GM21723 (cell line): ENCODE data around the gene ANKRD24.
"Not testable (repeated sequence)": the region's sequence is repeated elsewhere in the genome, so short reads cannot be mapped to it uniquely, and the experiment has no call there.

Source experiments
- ATAC-seq: cut with Tn5 transposase; IDR thresholded peaks from one replicate; pipeline ENCODE4 v1.9.1; 2021; ENCODE audit warnings: mild to moderate bottlenecking, moderate library complexity; ENCODE audit not compliant: unreplicated experiment

ANKRD24 gene

DNA sequence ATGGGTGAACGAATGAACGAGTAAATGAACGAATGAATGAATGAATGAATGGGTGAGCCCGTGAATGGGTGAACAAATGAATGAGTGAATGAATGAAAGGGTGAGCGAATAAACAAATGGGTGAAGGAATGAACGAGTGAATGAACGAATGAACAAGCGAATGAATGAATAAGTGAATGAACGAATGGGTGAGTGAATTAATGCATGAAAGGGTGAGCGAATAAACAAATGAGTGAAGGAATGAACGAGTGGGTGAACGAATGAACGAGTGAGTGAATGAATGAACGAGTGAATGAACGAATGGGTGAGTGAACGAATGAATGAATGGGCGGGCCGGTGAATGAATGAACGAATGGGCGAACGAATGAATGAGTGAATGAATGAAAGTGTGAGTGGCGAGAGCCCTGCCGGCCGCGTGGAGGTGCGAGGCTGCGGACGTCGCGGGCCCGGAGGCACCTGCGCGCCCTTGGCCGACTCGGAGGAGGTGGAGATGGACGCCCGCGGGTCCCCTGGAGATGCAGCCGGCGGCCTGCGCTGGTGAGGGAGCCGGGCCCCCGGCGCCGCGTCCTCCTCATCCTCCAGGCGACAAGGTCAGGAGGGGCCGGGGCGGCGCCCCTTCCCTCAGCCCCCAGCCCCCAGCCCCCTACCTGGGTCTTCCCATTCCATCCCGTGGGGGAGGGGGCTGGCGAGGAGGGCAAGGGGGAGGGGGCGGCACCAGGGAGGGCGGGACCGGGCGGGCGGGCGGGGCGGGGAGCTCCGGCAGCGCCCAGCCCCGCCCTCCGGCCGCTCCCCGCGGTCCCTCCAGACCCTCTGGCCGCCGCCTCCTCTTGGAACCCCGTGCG, 15.4 kb downstream of the ANKRD24 start:
- no peak for ATAC-seq

DNA sequence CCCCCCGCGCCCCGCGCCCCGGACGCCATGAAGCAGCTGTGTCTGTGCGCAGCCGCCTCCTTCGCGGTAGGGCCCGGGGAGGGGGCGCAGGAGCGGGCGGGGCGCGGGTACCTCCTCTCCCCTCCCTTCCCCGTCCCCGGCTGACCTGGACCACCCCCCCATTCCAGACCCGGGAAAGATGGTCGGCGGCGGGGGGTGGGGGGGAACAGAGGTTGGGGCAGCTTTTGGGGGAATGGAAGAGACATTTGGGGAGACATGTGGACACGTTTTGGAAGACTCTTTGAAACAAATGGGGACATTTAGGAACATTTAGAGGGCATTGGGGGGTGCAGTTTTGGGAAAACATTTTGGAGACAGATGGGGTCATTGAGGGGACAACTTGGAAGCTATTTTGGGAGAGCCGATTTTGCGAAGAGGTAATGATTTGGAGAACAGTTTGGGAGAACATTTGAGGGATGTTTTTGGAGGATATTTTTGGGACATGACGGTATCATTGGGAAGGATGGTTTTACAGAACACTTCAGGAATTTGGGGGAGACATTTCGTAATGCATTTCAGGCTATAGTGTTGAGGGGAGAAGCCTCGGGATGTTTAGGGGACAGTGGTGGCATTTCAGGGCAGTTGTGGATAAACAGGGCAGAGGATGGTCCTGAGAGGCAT, 16.1 kb downstream of the ANKRD24 start:
- no peak for ATAC-seq

DNA sequence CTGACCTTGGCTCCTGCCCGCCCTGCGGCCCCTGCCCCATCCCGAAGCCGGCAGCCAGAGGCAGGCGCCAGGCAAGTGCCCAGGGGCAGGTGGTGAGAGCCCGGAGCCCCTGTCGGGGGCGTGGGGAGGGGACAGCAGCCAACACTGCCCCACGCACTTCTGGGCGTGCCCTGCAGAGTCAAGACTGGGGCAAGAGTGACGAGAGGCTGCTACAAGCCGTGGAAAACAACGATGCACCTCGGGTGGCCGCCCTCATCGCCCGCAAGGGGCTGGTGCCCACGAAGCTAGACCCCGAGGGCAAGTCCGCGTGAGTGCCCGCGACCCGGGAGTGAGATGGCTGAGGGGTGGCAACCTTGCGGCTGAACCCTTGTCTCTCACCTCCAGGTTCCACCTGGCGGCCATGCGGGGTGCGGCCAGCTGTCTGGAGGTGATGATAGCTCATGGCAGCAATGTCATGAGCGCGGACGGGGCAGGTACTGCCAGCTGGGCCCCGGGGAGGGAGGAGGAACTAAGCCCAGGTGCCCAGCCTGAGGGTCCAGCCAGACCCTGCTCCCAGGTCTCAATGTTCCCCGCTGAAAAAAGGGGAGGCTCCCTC, 17.3 kb downstream of the ANKRD24 start:
- ATAC-seq = no peak

DNA sequence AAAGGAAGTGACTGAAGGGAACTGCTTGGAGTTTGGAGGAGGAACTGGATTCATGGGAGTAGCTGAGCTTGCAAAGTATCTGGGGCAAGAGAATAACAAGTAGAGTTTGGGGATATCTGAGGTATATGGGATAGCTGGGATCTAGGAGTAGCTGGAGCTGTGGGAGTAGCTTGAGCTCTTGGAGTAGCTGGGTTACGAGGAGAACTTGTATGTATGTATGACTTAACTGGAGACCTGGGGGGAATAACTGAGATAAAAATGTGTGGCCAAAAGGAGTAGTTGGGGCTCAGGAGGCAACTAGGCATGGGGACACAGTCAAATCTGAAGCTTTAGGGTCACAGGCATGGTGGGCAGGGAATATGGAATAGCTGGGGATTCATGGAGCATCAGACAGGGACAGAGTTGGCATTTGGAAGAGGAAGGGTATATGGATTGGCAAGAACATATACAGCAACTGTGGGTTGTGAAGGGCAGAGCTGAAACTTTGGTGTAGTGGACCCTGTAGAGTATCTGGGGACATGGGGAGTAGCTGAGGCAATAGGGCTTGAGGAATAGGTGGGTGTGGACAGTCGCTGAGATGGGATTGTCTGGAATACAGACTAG, 18.6 kb downstream of the ANKRD24 start:
- no peak for ATAC-seq

DNA sequence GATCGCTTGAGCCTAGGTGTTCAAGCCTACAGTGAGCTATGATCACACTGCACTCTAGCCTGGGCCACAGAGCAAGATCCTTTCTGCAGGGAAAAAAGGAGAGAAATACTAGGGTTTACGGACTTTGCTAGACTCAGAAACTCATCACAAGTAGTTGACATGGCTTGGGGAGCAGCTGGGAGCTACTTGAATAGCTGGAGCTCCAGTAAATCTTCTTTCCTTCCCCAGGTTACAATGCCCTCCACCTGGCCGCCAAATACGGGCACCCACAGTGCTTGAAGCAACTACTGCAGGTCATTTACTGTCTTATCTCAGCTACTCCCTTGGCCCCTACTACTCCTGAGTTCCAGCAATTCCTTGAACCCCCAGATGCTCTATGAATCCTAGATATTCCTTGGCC, 19.3 kb downstream of the ANKRD24 start:
- ATAC-seq = no peak

DNA sequence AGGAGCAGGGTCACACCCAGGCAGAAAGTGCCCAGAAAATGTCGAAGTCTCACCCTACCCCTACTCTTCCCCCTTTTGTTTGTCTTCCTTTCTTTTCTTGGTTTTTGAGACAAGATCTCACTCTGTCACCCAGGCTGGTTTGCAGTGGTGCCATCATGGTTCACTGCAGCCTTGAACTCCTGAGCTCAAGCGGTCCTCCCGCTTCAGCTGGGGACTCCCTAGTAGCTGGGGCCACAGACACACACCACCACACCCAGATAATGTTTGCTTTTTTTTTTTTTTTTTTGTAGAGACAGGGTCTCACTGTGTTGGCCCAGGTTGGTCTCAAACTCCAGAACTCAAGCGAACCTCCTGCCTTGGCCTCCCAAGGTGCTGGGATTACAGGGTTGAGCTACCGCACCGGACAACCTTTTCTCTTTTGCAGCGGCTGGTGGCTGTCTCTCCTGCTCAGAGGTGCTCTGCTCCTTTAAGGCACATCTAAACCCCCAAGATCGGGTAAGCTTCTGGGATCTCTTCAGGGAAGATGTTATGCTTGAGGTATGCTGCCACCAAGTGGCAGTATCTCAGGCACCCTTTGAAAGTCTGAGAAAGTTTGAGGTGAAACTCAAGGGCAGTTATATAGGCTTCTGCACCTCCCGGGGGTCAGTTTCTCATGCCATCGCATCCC, 24.5 kb downstream of the ANKRD24 start:
- ATAC-seq = no peak

DNA sequence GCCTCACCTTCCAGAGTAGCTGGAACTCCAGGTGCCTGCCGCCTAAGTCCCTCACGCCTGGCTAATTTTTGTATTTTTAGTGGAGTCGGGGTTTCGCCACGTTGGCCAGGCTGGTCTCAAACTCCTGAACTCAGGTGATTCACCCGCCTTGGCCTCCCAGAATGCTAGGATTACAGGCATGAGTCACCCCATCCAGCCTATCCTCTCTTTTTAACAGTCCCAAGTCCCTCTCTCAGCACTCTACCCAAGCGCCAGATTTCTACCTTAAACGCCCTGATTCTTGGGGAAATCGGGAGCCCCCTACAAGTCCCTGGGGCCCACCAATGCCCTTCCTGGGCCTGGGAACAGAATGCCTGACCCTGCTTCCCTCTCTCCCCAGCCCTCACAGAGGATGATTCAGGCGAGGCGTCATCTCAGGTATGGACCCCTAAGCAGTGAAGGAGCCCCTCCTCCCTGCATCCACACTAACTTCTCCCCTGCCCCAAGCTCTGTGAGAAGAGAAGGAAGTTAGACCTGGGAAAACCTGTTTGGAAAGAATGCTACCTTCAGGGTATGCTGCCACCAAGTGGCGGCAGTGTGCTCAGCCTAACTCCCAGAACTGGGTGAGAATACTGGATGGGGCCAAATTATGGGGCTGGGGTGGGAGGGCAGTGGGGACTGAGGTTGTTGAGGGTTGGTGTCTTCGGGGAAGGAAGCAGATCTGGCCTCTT, 26.1 kb downstream of the ANKRD24 start:
- no peak for ATAC-seq

DNA sequence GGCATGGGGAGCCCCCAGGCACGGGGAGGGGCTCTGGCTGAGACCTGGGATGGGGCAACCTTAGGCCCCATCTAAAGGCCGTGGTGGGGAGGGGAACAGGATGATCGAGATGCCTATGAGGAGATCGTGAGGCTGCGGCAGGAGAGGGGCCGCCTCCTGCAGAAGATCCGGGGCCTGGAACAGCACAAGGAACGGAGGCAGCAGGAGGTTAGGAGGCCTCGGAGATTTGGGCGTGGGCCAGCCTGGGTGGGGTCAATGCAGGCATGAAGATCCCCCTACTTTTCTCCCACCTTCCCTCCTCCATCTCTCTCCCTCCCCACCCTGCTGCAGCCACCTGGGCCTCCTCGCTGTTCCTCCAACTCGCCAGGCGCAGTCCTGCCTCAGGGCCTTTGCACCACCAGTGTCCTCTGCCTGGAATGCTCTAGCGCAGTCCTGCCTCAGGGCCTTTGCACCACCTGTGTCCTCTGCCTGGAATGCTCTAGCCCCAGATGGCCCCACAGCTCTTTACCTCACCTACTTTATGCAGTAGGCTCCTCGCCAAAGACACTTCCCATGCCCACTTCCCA, 27.8 kb downstream of the ANKRD24 start:
- no peak for ATAC-seq

DNA sequence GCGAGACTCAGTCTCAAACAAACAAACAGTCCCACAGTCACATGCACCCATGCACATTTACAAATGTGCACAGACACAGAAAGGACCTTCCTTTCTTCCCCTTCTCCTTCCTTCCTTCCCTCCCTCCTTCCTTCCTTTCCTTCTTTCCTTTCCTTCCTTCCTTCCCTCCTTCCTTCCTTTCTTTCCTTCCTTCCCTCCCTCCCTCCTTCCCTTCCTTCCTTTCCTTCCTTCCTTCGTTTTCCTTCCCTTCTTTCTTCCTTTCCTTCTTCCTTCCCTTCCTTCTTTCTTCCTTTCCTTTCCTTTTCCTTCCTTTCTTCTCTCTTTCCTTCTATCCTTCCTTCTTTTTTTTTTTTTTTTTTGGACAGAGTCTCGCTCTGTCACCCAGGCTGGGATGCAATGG, 30.6 kb downstream of the ANKRD24 start:
- no peak for ATAC-seq

DNA sequence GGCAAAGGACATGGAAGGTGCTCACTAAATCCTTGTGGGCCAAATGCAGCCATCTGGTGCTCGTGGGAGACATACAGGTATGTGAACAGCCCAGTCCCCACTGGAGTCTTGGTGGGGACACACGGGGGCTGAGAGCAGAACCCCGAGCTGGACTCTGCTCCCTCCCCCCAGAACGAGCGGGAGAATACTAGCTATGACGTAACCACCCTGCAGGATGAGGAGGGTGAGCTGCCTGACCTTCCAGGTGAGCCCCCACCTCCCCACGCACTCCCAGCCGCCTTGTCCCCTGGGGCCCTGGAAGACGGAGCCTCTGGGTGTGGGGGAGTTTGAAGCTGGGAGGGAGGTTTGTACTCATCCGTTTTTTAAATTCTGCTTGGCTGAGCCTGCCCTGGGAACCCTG, 33.3 kb downstream of the ANKRD24 start:
- no peak for ATAC-seq

DNA sequence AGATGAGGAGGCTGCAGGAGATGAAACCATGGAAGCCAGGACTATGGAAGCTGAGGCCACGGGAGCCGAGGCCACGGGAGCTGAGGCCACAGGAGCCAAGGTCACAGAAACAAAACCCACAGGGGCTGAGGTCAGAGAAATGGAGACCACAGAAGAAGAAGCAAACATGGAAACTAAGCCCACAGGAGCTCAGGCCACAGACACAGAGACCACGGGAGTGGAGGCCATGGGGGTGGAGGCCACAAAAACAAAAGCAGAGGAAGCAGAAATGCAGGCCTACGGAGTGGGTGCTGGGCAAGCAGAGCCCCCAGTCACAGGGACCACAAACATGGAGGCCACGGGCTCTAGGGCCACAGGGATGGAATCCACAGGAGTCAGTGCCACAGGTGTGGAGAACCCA, 34.4 kb downstream of the ANKRD24 start:
- no peak for ATAC-seq

DNA sequence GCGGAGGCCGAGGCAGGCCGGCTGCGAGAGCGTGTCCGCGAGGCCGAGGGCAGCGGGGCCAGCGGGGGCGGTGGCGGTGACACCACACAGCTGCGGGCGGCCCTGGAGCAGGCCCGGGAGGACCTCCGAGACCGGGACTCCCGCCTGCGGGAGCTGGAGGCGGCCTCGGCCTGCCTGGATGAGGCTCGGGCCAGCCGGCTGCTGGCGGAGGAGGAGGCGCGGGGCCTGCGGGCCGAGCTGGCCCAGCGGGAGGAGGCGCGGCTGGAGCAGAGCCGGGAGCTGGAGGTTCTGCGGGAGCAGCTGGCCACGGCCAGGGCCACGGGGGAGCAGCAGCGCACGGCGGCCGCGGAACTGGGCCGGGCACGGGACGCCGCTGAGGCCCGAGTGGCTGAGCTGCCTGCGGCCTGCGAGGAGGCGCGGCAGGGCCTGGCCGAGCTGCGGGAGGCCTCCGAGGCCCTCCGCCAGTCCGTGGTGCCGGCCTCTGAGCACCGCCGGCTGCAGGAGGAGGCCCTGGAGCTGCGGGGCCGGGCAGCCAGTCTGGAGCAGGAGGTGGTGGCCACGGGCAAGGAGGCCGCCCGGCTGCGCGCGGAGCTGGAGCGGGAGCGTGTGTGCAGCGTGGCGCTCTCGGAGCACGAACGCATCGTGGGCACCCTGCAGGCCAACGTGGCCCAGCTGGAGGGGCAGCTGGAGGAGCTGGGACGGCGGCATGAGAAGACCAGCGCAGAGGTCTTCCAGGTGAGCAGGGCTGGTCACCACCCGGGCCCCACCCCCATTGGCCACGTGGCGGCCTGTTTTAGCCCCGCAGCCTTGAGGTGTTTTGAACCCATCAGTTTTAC, 35.2 kb downstream of the ANKRD24 start:
- no peak for ATAC-seq

DNA sequence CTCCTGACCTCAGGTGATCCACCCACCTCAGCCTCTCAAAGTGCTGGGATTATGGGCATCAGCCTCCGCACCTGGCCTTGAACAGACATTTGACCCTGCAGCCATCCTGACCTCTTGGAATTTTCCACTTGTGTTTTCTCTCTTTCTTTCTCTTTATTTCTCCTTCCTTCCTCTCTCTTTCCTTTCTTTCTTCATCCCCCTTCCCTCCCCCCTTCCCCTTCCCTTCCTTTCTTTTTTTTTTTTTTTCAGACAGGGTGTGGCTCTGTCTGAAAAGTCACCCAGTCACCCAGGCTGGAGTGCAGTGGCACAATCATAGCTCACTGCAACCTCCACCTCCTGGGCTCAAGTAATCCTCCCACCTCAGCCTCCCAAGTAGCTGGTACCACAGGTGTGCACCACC, 36.0 kb downstream of the ANKRD24 start:
- ATAC-seq = not testable (repeated sequence)

DNA sequence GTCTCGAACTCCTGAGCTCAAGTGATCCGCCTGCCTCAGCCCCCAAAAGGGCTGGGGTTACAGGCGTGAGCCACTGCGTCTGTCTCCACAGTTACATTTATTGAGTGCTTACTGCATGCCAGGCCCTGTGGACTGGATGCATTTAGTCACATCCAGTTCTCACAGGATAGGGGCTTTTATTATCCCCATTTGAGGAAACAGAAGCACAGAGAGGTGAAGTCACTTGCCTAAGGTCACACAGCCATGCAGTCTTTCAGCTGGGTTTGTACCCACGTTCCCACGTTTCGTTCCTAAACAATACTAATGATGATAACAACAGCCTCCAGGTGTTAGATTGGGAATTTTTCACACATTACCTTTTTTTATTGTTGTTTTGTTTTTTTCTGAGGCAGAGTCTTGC, 37.7 kb downstream of the ANKRD24 start:
- ATAC-seq = no peak

DNA sequence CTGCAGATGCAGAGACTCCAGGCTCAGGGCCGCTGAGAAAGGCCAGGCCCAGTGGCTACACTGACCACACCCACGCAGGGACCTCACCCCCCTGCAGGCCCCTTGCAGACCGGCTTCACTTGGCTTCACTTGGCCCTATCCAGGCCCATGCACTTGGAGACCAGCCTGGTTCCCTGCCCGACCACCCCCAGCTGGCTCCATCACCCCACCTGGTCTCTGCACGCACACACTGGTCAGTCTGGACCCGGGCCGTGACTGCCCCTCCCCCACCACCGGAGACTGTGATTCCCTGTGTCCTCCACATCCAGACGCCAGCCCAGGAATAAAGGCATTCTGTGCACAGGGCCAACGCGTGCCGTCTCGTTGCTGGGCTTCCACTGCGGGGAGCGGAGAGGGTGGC, 42.0 kb downstream of the ANKRD24 start:
- ATAC-seq = no peak

DNA sequence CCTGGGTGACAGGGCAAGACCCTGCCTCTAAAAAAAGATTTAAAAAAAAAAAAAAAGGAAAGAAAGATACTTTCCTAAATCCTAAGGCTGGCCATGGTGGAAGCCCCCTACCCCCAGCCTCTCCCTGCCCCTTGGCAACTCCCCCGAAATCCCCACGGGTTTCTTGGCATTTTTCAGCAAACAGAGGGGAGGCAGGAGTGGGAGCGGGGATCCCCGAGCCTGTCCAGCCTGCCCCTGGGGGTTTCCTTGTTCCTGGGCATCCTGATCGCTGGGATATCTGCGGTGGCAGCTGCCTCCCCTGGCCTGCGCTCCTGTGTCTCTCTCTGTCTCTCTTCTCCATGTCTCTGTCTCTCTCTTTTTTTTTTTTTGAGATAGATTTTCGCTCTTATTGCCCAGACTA, 43.4 kb downstream of the ANKRD24 start:
- no peak for ATAC-seq

DNA sequence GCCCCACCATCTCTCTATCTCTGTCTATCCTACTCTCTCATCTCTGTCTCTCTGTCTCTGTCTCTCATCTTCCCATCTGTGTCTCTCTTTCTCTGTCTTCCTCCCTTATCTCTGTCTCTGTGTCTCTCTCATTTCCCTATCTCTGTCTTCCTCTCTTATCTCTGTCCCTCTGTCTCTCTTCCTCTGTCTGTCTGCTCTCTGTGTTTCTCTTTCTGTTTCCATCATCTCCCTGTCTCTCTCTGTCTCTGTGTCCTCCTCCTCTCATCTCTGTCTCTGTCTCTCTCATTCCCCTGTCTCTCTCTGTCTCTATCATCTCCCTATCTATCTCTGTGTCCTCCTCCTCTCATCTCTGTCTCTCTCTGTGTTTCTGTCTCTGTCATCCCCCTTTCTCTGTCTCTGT, 45.3 kb downstream of the ANKRD24 start:
- no peak for ATAC-seq

DNA sequence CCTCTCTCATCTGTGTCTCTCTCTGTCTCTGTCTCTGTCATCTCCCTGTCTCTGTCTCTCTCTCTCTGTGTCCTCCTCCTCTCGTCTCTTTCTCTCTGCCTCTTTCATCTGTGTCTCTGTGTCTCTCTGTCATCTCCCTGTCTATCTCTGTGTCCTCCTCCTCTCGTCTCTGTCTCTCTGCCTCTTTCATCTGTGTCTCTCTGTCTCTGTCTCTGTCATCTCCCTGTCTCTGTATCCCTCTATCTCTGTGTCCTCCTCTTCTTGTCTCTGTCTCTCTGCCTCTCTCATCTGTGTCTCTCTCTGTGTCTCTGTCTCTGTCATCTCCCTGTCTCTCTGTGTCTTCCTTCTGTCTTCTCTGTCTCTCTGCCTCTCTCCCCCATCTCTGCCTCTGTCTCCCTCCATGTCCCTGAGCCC, 46.3 kb downstream of the ANKRD24 start:
- ATAC-seq = no peak

DNA sequence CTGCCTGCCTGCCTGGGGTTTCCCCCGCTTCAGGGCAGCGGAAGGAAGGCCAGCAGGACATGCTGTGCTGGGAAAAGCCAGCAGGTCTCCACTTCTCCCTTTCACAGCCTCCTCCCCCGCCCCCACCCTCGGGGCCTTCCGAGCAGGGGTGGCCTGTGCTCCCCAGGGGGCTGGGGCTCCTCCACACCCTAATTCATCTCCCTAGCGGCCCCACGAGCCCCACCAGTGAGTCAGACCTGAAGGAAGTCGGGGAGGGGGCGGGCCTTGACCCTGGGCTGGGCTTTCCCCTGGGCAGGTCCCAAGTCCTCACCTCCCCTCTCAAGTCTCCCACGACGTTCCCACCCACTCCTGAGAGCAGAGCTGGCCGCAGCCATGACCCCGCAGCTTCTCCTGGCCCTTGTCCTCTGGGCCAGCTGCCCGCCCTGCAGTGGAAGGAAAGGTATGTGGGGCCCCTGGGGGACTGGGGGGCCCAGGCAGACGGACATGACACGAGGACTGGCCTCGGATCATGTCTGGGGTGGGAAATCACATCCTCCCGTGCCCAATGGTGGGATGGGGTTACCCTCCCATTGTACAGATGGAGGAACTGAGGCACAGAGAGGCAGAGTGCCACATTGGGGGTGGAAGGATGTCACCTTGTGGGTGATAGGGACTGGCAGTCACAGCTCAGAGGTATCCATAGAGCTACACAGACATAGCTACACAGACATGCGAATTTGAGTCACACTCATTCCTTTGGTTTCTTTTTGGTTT, 46.9 kb downstream of the ANKRD24 start, which contains the start of gene EBI3:
TSS of gene EBI3 (plus strand) at position 345 of the 753 bp plus-strand sequence. CDS start at position 373, 28 bp downstream.
- ATAC-seq = peak; percentile 52
